HG02642 (cell line): Measurements from ENCODE around the gene NOG.

ENCODE experiments used
- ATAC-seq: cut with Tn5 transposase; IDR thresholded peaks from one replicate; pipeline ENCODE4 v1.9.1; 2021; ENCODE audit warnings: mild to moderate bottlenecking; ENCODE audit not compliant: unreplicated experiment, poor library complexity

The NOG gene

GRCh38 chr17:56633681-56634080, 40.2 kb downstream of the NOG start:
- no peak for ATAC-seq

DNA sequence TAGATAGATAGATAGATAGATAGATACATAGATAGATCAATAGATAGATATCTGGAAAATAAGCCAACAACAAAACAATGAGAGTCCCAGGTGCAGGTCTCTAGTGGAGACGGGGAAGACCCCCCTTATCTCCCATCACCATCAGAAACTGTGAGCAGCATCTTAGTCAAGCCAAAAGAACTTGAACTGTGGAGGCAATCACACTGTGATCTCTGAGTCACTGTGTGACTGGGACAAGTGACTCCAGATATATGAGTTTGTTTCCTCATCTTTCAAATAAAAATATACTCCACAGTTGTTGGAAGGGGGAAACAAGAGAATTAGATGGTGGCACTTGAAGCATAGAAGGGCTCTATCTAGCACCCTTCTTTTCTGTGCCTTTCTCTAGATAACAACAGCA, 42.1 kb downstream of the NOG start:
- ATAC-seq, result no peak

GRCh38 chr17:56636265-56636664, 42.8 kb downstream of the NOG start:
- ATAC-seq, result no peak

- no peak for ATAC-seq
Observed at GRCh38 chr17:56637254-56637653, 43.8 kb downstream of the NOG start.

- no peak for ATAC-seq
Observed at GRCh38 chr17:56638591-56639051, 45.1 kb downstream of the NOG start.

DNA sequence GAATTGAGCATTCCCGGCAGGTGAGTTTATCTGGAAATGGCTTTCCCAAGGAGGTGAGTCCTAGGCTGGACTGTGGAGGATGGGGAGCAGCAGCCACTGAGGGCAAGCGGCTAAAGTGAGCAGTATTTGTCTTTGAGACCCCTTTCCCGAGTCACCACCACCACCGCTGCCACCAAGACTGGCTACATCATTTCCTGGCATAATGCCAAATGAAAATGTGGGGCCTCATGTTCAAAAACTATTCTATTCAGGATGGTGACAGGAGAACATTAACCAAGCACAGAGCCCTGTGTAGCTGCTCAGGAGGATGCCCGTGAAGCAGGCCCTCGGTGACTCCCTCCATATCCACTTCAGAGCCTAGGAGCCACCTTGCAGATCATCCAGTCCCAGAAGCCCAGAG, 46.0 kb downstream of the NOG start:
- ATAC-seq, result no peak

DNA sequence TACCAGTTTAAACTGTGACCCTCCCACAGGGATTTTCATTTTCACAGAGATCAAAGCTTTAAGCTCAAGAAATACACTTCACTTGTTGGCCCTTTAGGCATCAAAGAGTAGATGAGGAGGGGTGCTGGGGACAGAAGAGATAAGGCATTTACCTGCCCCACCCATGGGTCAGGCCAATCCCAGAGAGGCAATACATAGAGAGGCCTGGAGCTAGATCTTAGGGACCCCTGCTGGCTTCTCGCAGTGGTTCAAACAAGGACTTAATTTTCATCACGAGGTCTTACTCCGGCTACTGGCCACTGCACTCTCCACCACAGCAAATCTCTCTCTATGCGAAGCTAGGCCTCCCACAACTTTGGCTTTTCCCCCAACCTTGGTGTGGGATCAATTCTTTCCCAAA, 46.6 kb downstream of the NOG start:
- no peak for ATAC-seq

- ATAC-seq, result no peak
Observed at GRCh38 chr17:56641373-56641772, 47.9 kb downstream of the NOG start.

- no peak for ATAC-seq
Observed at GRCh38 chr17:56641894-56642293, 48.4 kb downstream of the NOG start.

- ATAC-seq, result no peak
Observed at GRCh38 chr17:56642424-56642823, 48.9 kb downstream of the NOG start.
